Mucosa of descending colon (tissue), 3 donors: ENCODE results near the gene CD22. TPM values are rescaled to one million over a fixed set of nuclear protein-coding genes. Genes with fewer than 3 reads are reported as not detected.

ENCODE experiments used
- ATAC-seq: fragments of 200-7000 bp; cut with Tn5 transposase; one replicate; pipeline ENCODE4 v1.9.1; 2020; ENCODE audit warnings: mild to moderate bottlenecking, moderate library complexity
- DNase-seq, 3 donors: peaks; one replicate each; pipeline ENCODE4 v3.0.0-alpha.2; 2020
- H3K36me3 ChIP-seq: fragments of 200-600 bp; one replicate; pipeline ENCODE4 v1.8.0; 2021; ENCODE audit warnings: low read depth, mild to moderate bottlenecking
- H3K4me1 ChIP-seq: fragments of 200-600 bp; one replicate; pipeline ENCODE4 v1.8.0; 2021; ENCODE audit warnings: low read depth, mild to moderate bottlenecking
- H3K4me3 ChIP-seq: fragments of 200-600 bp; one replicate; pipeline ENCODE4 v1.8.0; 2021; ENCODE audit warnings: mild to moderate bottlenecking
- H3K9me3 ChIP-seq: fragments of 200-600 bp; one replicate; pipeline ENCODE4 v1.8.0; 2021; ENCODE audit warnings: mild to moderate bottlenecking
- intact Hi-C, 2 donors: fragments of 100-400 bp; cut with DNase I in 1 of 2; cut with micrococcal nuclease in 1 of 2; formaldehyde crosslinking; loops; one replicate each; pipeline versions ENCODE4 v1.11.0 to v1.11.1; 2022; cut with DNase I, micrococcal nuclease
- total RNA-seq, 3 donors: library from RNA; stranded (reverse); fragmentation: NEBNext Ultra II Directional in 2 of 3; extraction: Animal tissue kit (Norgen Biotek cat#: 25700) in 2 of 3; gene quantifications; one replicate each; pipeline versions ENCODE4 v1.2.1 to v1.2.4, GENCODE V29; 2021 to 2023
- TF ChIP-seq, protein P1 (sequence below): fragments of 200-600 bp; IDR thresholded peaks from one replicate; pipeline ENCODE4 v1.8.0; 2022; ENCODE audit warnings: antibody characterized with exemption, mild to moderate bottlenecking
- donor health status: DM: no; HTN: no; CAD: no; lungs with moderate emphysema.
- donor health status: DM: no; HTN: no; CAD: no.
- donor health status: DM: no; HTN: yes; CAD: no.

CD22 gene
- total RNA-seq, 3 donors from 2014 or later = 2.2 to 5.7 (median 4.1) TPM

DNA sequence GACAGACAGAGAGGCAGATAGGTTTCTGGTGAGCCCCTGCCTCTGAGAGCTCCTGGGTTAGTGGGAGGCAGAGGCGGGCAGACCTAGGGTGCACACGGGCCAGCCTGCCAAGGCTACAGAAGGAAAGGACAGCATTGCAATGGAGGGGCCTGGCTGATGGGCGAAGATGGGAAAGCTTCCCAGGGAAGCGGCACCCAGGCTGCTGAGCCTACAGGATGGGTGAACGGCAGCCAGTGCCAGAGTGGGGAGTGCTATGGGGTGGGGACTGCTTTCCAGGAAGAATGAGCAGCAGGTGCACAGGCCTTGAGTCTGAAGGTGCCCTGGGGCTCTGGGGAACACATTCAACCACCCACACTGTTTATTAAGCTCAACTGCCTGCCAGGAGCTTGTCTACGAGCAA lies 37.7 kb upstream of the CD22 start:
- no peaks in the 10 kb centered on the region for H3K9me3 ChIP-seq
- no peak for ATAC-seq
- H3K36me3 ChIP-seq = no peaks in the 10 kb centered on the region
- H3K4me1 ChIP-seq = no peaks in the 10 kb centered on the region
- intact Hi-C loops = no loop called here
- no peak overlapping the region for H3K4me3 ChIP-seq
- DNase-seq = no peak
- TF ChIP-seq, protein P1, sequence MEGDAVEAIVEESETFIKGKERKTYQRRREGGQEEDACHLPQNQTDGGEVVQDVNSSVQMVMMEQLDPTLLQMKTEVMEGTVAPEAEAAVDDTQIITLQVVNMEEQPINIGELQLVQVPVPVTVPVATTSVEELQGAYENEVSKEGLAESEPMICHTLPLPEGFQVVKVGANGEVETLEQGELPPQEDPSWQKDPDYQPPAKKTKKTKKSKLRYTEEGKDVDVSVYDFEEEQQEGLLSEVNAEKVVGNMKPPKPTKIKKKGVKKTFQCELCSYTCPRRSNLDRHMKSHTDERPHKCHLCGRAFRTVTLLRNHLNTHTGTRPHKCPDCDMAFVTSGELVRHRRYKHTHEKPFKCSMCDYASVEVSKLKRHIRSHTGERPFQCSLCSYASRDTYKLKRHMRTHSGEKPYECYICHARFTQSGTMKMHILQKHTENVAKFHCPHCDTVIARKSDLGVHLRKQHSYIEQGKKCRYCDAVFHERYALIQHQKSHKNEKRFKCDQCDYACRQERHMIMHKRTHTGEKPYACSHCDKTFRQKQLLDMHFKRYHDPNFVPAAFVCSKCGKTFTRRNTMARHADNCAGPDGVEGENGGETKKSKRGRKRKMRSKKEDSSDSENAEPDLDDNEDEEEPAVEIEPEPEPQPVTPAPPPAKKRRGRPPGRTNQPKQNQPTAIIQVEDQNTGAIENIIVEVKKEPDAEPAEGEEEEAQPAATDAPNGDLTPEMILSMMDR = no peak

DNA sequence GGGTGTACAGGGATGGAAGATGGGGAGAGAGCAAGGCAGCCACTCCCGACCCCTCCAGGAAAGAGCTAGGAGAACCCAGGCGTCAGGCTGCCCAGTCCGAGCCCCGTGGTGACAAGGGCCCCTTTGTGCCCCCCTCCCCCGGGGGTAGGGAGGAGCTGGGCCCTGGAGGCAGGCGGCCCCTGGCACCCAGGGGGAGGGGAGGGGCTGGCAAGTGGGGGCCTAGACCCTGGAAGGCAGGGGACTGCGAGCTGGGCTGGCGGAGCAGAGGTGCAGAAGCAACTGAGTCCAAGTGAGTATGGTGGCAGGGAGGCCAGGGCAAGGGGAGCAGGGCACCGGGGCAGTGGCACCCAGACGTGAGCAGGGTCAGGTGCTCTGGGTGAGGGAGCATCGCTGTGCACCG lies 37.1 kb upstream of the CD22 start, which contains the start of gene MAG:
Gene MAG, plus strand, starts transcription at position 246 of the 400 bp plus-strand sequence. CDS start 3,248 bp downstream, outside the sequence.
- Histone ChIP-seq H3K4me1 (no peaks in the 10 kb centered on the region), H3K9me3 (no peaks in the 10 kb centered on the region), H3K4me3 (no peak within 1 kb of the TSS), H3K36me3 (no peaks in the 10 kb centered on the region)
- intact Hi-C loops = no loop called here
- DNase-seq (no peak), ATAC-seq (no peak)
- TF ChIP-seq, protein P1 = no peak

DNA sequence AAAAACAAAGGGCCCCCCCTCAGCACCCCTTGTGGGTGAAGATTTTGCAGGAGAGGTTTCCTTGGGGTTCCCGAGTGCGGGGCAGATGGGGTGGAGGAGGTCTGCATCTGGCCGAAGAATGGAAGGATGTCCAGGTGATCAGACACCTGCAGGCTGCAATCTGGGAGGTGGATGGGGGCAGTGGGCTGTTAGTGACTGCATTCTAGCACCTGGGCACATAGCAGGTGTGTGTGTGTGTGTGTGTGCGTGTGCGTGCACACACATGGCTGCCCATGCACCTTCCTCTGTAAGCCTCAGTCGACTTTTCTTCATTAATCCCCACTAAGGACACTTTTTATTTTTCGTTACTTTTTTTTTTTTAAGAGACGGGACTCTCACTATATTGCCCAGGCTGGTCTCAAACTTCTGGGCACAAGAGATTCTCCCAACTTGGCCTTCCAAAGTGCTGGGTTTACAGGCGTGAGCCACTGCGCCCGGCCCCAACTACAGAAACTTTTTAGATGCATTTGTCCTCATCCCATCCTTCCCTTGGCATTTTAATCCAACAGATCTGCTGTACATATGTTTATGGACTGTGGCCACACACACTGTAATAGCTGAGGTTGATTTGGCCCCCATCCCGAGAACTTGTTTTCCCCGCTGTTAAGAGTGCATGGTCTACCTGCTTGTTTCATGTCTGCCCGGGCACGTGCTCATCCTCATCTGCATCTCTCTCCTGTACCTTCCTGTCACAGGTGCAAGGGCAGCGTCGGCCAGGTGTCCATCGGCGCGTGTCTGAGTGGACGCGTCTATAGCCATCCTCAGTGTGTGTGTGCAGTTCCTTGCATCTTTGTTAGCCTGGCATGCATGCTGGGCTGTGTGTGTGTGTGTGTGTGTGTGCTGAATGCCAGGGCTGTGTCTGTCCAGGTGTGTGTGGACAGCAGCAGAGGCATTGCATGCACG lies 36.3 kb upstream of the CD22 start:
- no peaks in the 10 kb centered on the region for H3K4me1 ChIP-seq
- DNase-seq (no peak), ATAC-seq (no peak)
- no peak overlapping the region for H3K4me3 ChIP-seq
- TF ChIP-seq, protein P1 = no peak
- intact Hi-C loops = no loop called here
- no peaks in the 10 kb centered on the region for H3K36me3 ChIP-seq
- no peaks in the 10 kb centered on the region for H3K9me3 ChIP-seq

DNA sequence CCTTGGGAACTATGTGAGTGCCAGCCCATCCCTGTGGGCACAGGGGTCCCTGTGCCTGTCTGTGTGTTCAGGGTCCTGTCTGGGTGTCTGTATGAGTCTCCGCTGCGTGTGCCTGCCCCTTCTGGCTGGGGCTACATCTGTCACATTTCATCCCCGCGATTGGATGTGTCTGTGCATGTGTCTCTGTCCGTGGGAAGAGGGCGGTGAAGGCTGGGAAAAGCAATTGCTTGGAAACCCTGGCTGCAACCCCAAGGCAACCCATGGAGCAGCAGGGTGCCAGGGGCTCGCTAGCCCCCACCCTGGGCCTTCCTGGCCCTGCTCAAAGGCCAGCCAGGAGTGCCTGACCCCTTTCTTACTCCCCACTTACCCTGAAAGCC lies 35.6 kb upstream of the CD22 start:
- TF ChIP-seq, protein P1 = no peak
- ATAC-seq (no peak), DNase-seq (no peak)
- H3K9me3 ChIP-seq = no peaks in the 10 kb centered on the region
- intact Hi-C loops = no loop called here
- H3K4me3 ChIP-seq = no peak overlapping the region
- H3K4me1 ChIP-seq = no peaks in the 10 kb centered on the region
- no peaks in the 10 kb centered on the region for H3K36me3 ChIP-seq

DNA sequence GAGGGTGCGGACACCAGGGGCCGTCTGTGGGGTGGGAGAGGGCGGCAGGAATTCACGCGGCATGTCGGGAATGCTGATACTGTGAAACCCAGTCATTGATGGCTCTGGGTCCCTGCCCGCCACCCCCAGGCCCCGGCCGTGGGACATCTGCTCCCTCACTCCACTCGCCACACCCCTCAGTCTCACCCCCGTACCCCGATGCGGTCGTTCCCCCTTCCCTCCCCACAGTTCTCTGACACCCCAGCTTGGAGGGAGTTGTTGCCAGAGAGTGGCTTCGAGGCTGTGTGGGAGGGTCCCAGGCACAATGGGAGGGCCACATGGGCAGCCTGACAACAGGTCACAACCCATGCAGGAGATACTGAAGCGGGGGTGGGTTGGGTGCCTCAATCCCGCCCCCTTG lies 35.2 kb upstream of the CD22 start:
- Histone ChIP-seq H3K36me3 (no peaks in the 10 kb centered on the region), H3K4me3 (no peak overlapping the region), H3K4me1 (no peaks in the 10 kb centered on the region), H3K9me3 (no peaks in the 10 kb centered on the region)
- TF ChIP-seq, protein P1 = no peak
- intact Hi-C loops = no loop called here
- ATAC-seq = no peak
- DNase-seq = no peak
